ENCODE data around the gene AFAP1. TPM values are rescaled to one million over a fixed set of nuclear protein-coding genes. Genes with fewer than 3 reads are reported as not detected.
A peak's percentile ranks its signal among the peaks of the same experiment; 100 is the strongest.

Gene AFAP1
- total RNA-seq, 4 donors from 2014 or later: 8.2 to 55.0 (median 28.9) TPM

GRCh38 chr4:7805533-7806337, 133.9 kb downstream of the AFAP1 start:
- intact Hi-C loops (cut with DNase I; ENCODE audit: low total_unique reads): no loop called here
- Histone ChIP-seq H3K27me3 (no peaks in the 10 kb centered on the region), H3K36me3 (no peaks in the 10 kb centered on the region), H3K27ac (peak overlapping the region; percentile 76 to 86), H3K4me1 (peaks cover 9 to 15% of the 10 kb centered on the region in 2 donors), H3K4me3 (no peak overlapping the region), H3K9me3 (no peaks in the 10 kb centered on the region)
- TF ChIP-seq POLR2A (IDR thresholded peaks at IDR 0.05): no peak
- TF ChIP-seq, protein P1, sequence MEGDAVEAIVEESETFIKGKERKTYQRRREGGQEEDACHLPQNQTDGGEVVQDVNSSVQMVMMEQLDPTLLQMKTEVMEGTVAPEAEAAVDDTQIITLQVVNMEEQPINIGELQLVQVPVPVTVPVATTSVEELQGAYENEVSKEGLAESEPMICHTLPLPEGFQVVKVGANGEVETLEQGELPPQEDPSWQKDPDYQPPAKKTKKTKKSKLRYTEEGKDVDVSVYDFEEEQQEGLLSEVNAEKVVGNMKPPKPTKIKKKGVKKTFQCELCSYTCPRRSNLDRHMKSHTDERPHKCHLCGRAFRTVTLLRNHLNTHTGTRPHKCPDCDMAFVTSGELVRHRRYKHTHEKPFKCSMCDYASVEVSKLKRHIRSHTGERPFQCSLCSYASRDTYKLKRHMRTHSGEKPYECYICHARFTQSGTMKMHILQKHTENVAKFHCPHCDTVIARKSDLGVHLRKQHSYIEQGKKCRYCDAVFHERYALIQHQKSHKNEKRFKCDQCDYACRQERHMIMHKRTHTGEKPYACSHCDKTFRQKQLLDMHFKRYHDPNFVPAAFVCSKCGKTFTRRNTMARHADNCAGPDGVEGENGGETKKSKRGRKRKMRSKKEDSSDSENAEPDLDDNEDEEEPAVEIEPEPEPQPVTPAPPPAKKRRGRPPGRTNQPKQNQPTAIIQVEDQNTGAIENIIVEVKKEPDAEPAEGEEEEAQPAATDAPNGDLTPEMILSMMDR (IDR thresholded peaks at IDR 0.05): no peak
- DNase-seq: no peak

GRCh38 chr4:7804756-7805385, 134.8 kb downstream of the AFAP1 start:
- no peak for DNase-seq
- no peaks in the 10 kb centered on the region for H3K27me3 ChIP-seq
- peak overlapping the region; percentile 40 to 76 for H3K27ac ChIP-seq
- H3K4me3 ChIP-seq: no peak overlapping the region
- no peaks in the 10 kb centered on the region for H3K36me3 ChIP-seq
- intact Hi-C loops (cut with DNase I; ENCODE audit: low total_unique reads): loop anchor here (5.0 kb wide), 1 partner anchor 182 kb away; no protein-coding TSS in a partner anchor
- no peak for TF ChIP-seq POLR2A (IDR thresholded peaks at IDR 0.05)
- TF ChIP-seq, protein P1 (IDR thresholded peaks at IDR 0.05): no peak
- H3K9me3 ChIP-seq: no peaks in the 10 kb centered on the region
- peaks cover 9 to 15% of the 10 kb centered on the region in 2 donors for H3K4me1 ChIP-seq

GRCh38 chr4:7803992-7804755, 135.5 kb downstream of the AFAP1 start:
- no peak overlapping the region for H3K4me3 ChIP-seq
- TF ChIP-seq POLR2A (IDR thresholded peaks at IDR 0.05): no peak
- TF ChIP-seq, protein P1 (IDR thresholded peaks at IDR 0.05): peak; percentile 92 to 97 (median 93)
- intact Hi-C loops (cut with DNase I; ENCODE audit: low total_unique reads): loop anchor here (5.0 kb wide), 1 partner anchor 183 kb away; no protein-coding TSS in a partner anchor
- H3K4me1 ChIP-seq: peaks cover 9 to 15% of the 10 kb centered on the region in 2 donors
- no peaks in the 10 kb centered on the region for H3K27me3 ChIP-seq
- no peaks in the 10 kb centered on the region for H3K36me3 ChIP-seq
- peak; percentile 83 to 87 for DNase-seq
- no peaks in the 10 kb centered on the region for H3K9me3 ChIP-seq
- H3K27ac ChIP-seq: peak overlapping the region; percentile 40 to 76

GRCh38 chr4:7803371-7803770, 136.3 kb downstream of the AFAP1 start:
- H3K27me3 ChIP-seq: no peaks in the 10 kb centered on the region
- TF ChIP-seq, protein P1 (IDR thresholded peaks at IDR 0.05): no peak
- TF ChIP-seq POLR2A (IDR thresholded peaks at IDR 0.05): no peak
- intact Hi-C loops (cut with DNase I; ENCODE audit: low total_unique reads): loop anchor here (5.0 kb wide), 1 partner anchor 184 kb away; no protein-coding TSS in a partner anchor
- H3K27ac ChIP-seq: no peak overlapping the region
- H3K36me3 ChIP-seq: no peaks in the 10 kb centered on the region
- H3K4me1 ChIP-seq: peaks cover 9 to 15% of the 10 kb centered on the region in 2 donors
- no peak overlapping the region for H3K4me3 ChIP-seq
- DNase-seq: no peak
- no peaks in the 10 kb centered on the region for H3K9me3 ChIP-seq

All from uterus (tissue), 4 donors.